GM12801 (cell line): ENCODE results near the gene GRK5.

Experiments used
- TF ChIP-seq, protein P1 (sequence below): IDR thresholded peaks from one replicate; pipeline ENCODE4 v1.5.1; 2011; ENCODE audit warnings: control low read depth; ENCODE audit not compliant: insufficient read length; ENCODE audit errors: extremely low read depth

GRK5 gene

DNA sequence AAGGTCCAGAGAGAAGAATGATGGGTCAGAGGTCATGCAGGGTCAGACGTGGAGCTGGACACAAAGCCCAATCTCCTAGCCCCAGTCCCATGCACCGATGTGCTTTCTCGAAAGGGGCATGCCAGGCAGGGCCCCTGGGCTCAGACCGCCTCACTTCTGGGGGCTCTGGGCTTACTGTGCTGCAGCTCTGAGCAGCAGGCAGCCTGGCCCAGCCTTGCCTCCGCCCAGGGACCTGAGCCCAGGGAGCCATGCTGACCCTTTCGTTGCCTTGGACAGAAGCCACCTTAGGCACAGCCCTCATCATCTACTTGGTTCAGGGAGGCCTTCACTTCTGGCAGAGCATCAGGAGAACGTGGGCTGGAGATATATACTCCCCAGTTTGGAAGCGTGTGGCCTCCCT is 161.2 kb downstream of the GRK5 start:
- TF ChIP-seq, protein P1, sequence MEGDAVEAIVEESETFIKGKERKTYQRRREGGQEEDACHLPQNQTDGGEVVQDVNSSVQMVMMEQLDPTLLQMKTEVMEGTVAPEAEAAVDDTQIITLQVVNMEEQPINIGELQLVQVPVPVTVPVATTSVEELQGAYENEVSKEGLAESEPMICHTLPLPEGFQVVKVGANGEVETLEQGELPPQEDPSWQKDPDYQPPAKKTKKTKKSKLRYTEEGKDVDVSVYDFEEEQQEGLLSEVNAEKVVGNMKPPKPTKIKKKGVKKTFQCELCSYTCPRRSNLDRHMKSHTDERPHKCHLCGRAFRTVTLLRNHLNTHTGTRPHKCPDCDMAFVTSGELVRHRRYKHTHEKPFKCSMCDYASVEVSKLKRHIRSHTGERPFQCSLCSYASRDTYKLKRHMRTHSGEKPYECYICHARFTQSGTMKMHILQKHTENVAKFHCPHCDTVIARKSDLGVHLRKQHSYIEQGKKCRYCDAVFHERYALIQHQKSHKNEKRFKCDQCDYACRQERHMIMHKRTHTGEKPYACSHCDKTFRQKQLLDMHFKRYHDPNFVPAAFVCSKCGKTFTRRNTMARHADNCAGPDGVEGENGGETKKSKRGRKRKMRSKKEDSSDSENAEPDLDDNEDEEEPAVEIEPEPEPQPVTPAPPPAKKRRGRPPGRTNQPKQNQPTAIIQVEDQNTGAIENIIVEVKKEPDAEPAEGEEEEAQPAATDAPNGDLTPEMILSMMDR: no peak

DNA sequence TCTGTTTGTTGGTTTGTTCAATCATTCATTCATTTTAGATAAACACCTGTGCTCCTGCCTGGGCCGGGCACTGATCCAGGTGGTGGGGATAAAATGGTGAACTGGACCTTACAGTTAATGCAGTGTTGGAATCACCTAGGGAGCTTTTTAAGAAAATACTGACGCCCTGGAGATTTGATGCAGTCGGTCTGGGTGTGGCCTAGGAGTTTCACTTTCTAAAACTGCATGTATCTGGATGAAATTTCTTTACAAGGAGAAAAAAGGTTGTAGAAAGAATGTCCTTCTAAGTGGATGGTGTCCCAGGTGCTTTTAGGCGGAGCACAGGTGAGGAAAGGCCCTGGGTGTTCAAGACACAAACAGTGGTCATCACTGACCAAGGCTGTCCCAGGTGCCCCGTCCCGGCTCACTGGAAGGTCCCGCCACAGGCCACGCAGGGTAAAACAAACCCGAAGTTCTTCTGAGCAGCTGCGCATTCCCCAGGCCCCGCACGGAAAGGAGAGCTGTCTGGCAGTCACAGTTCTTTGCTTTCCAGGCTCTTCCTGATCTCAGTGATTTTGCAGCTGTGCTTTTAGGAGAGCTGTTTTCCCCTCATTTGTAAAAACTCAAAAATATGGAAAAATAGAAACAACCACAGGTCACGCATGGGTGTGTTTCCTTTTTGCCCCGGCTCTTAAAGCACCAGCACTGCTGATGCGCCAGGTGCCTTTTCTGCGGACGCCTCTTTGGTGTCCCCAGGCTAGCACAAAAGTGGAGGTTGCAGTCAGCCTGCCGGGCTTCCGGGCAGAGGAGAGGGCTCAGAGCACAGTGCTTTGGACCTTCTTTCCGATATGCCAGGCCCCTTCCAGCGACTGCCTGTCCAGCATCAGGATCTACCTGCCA is 161.9 kb downstream of the GRK5 start:
- TF ChIP-seq, protein P1: no peak

DNA sequence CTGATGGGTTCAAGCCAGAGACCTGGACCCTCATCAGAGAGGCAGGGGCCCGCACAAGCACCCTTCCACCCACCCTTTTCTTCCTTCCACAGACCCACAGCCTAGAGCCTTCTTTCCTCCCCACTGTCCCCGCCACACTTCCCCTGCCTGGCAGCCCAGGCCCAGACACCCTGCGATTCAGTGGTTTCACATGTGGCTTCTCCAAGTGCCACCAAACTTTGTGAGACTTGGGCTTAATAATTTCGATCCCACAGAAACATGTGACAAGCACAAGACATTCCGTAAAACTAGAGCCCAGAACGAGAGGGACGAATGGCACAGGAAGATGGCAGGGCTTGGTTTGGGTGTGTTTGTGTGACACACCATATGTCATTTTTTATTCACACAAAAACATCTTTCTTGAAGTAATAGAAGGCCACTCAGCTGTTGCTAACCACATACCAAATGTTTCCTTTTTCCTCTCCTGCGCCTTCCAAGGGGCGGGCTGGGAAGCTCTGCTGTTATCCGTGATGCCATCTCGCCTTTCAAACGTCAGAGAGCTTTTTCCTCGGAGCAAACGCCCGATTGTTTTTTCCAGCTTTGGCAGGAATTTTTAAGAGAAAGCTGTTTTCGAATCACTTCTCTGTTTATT is 162.9 kb downstream of the GRK5 start:
- TF ChIP-seq, protein P1: no peak

DNA sequence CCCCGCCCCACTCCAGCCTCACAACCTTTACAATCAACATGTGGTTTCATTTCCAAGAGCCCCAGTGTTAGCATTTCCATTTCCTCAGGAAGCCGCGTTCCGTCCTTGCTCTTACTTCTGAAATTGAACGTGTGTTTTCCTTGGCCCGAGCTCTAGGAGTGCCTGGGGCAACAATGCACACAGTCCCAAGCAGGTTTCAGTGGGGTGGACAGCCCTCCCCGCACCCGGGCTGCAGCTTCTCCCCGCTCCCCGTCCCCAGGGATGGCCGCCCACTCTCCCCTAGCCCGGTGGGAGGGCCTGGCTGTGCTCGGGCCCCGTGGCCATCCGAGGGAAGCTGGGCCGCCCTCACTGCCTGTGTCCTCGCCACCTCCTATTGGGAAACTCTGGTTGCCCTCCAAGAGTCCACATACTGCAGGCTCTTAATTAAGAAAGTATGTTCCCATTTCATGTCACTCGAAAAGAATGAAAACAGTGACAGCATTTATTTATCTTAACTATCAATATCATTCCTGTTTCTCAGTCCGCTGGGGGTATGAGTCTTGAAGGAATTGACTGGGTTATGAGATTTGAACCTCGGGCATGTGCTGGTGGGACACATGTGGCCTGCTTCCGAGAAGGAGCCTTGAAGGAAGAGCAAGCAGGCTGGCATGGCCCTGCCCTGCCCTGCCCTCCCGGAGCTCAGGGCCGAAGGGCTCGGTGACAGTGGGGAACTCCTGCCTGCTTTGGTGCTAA is 163.8 kb downstream of the GRK5 start:
- TF ChIP-seq, protein P1: no peak

DNA sequence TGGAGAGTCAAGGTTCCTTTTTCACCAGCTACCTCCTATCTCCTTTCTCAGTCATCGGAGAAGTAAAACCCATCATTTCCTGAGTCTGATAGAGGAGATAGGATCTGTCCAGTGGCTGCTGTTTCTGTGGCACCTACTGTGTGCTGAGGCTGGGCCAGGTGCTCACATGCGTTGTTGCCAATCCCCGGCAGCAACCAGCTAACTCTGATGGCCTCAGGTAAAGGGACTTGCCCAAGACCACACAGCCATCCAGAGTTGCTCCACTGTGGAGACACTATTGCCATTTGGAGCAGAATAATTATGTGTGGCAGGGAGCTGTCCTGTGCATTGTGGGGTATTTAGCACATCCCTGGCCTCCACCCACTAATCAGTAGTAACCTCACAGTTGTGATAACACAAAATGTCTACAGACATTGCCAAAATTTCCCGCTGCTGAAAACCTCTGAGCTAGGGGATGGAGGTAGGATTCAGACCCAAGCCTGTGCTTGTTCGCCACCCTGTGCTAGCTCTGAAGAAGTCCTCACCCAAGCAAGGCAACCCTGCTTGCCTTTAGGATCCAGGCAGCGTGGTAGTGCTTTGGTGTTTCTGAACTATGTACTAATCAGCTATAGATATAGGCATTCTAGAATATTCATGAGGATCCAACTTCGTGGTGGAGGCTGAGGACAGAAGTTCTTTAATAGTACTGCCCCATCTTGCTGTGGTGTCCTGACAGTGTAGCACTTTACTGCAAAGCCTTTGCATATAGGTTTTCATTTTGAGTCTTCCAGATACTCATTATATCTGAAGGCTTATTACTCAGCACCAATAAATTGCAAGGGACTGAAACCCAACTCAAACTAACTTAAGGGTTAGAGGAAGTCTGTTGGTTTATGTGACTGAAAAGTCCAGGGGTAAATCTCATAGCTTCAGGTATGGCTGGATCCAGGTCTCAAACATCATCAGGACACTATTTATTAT is 164.6 kb downstream of the GRK5 start:
- TF ChIP-seq, protein P1: no peak

DNA sequence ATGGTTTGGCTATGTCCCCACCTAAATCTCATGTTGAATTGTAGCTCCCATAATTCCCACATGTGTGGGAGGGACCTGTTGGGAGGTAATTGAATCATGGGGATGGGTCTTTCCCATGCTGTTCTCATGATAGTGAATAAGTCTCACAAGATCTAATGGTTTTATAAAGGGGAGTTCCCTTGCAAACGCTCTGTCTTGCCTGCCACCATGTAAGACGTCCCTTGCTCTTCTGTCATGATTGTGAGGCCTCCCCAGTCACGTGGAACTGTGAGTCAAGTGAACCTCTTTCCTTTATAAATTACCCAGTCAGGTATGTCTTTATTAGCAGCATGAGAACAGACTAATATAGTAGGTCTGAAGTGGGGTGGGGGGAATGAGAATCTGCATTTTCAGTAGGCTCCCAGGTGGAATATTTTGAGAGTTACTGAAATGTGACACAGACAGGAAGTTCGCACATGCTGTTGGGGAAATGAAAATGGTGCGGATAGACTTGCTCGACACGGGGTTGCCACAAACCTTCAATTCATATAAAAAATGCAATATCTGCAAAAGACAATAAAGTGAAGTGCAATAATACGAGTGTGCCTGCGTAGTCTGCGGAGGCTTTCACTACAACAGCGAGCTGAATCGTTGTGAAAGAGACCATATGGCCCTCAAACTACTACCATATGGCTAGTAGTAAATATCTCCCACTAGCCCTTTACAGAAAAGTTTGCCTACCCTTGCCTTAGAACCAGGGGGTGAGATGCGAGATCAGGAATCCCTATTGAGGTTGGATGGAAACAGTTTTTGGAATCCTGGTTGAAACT is 166.1 kb downstream of the GRK5 start:
- TF ChIP-seq, protein P1: no peak
